ENCODE data around the gene CAVIN3. TPM values are rescaled to one million over a fixed set of nuclear protein-coding genes. Genes with fewer than 3 reads are reported as not detected.

Gene CAVIN3
- total and polyA plus RNA-seq, 8 donors, result 9.7 to 28.7 (median 16.0) TPM

- Histone ChIP-seq H3K27ac (peak overlapping the region in 1 of 4 donors; percentile 77), H3K9me3 (no peaks in the 10 kb centered on the region), H3K36me3 (no peaks in the 10 kb centered on the region), H3K4me1 (peaks cover 6 to 29% (median 19%) of the 10 kb centered on the region in 3 donors), H3K27me3 (no peaks in the 10 kb centered on the region), H3K4me3 (no peak overlapping the region)
- WGBS, 2 donors, result 9 to 10% methylated on average over 5 of the region's 5 CpGs
- ATAC-seq, result peak; percentile 72 to 92 (median 88)
- intact Hi-C loops (cut with DNase I), result loop anchor here in 2 of 3 donors (10.0 kb wide), 2 partner anchors 329 to 359 kb away; no protein-coding TSS in a partner anchor
- TF ChIP-seq CTCF (IDR thresholded peaks at IDR 0.05), result peak; percentile 89 to 97 (median 96)
- no peak for FAIRE-seq
- peak; percentile 59 to 78 (median 70) for DNase-seq
Observed at GRCh38 chr11:6353367-6353987, 33.2 kb upstream of the CAVIN3 start.

GRCh38 chr11:6351782-6352382 is 31.6 kb upstream of the CAVIN3 start:
- intact Hi-C loops (cut with DNase I), result loop anchor here in 2 of 3 donors (10.0 kb wide), 2 partner anchors 327 to 357 kb away; no protein-coding TSS in a partner anchor
- no peak for FAIRE-seq
- WGBS, 2 donors, result 82 to 86% methylated on average over 5 of the region's 5 CpGs
- no peak for ATAC-seq
- Histone ChIP-seq H3K4me3 (no peak overlapping the region), H3K27ac (no peak overlapping the region), H3K9me3 (no peaks in the 10 kb centered on the region), H3K27me3 (no peaks in the 10 kb centered on the region), H3K36me3 (no peaks in the 10 kb centered on the region), H3K4me1 (peaks cover 6 to 29% (median 19%) of the 10 kb centered on the region in 3 donors)
- no peak for DNase-seq
- TF ChIP-seq CTCF (IDR thresholded peaks at IDR 0.05), result no peak

GRCh38 chr11:6350486-6350885 is 30.2 kb upstream of the CAVIN3 start:
- Histone ChIP-seq H3K27me3 (no peaks in the 10 kb centered on the region), H3K36me3 (no peaks in the 10 kb centered on the region), H3K9me3 (no peaks in the 10 kb centered on the region), H3K27ac (no peak overlapping the region), H3K4me1 (peaks cover 0 to 19% (median 9%) of the 10 kb centered on the region in 3 donors), H3K4me3 (no peak overlapping the region)
- WGBS, 2 donors, result 74 to 91% methylated on average over 2 of the region's 2 CpGs
- ATAC-seq (no peak), DNase-seq (no peak), FAIRE-seq (no peak)
- no peak for TF ChIP-seq CTCF (IDR thresholded peaks at IDR 0.05)
- intact Hi-C loops (cut with DNase I), result loop anchor here in 2 of 3 donors (10.0 kb wide), 2 partner anchors 326 to 356 kb away; no protein-coding TSS in a partner anchor

- no peak overlapping the region for H3K4me3 ChIP-seq
- TF ChIP-seq CTCF (IDR thresholded peaks at IDR 0.05), result no peak
- FAIRE-seq, result no peak
- no peaks in the 10 kb centered on the region for H3K27me3 ChIP-seq
- H3K36me3 ChIP-seq, result no peaks in the 10 kb centered on the region
- DNase-seq, result no peak
- H3K27ac ChIP-seq, result no peak overlapping the region
- H3K4me1 ChIP-seq, result peaks cover 0 to 15% (median 5%) of the 10 kb centered on the region in 3 donors
- intact Hi-C loops (cut with DNase I), result loop anchor here in 2 of 3 donors (10.0 kb wide), 2 partner anchors 325 to 355 kb away; no protein-coding TSS in a partner anchor
- no peak for ATAC-seq
- H3K9me3 ChIP-seq, result no peaks in the 10 kb centered on the region
Observed at GRCh38 chr11:6350043-6350442, 29.7 kb upstream of the CAVIN3 start.

GRCh38 chr11:6345366-6345765 is 25.1 kb upstream of the CAVIN3 start:
- WGBS, 2 donors, result 88 to 89% methylated on average over 1 of the region's 1 CpG
- Histone ChIP-seq H3K27me3 (no peaks in the 10 kb centered on the region), H3K36me3 (no peaks in the 10 kb centered on the region), H3K27ac (no peak overlapping the region), H3K9me3 (no peaks in the 10 kb centered on the region), H3K4me1 (no peaks in the 10 kb centered on the region), H3K4me3 (no peak overlapping the region)
- TF ChIP-seq CTCF (IDR thresholded peaks at IDR 0.05), result no peak
- DNase-seq, result no peak
- intact Hi-C loops (cut with DNase I), result no loop called here
- no peak for FAIRE-seq
- no peak for ATAC-seq
